OCI-LY7 (cell line): Measurements from ENCODE around the gene SRGAP3.

Source experiments
- CTCF ChIP-seq: fragments of 200-600 bp; sonication (generic); conservative IDR thresholded peaks from 2 replicates; pipeline ENCODE4 v1.5.1; 2014; ENCODE audit warnings: mild to moderate bottlenecking, antibody characterized with exemption, low read length, moderate library complexity, mixed read lengths
- EZH2phosphoT487 ChIP-seq: fragments of 200-600 bp; sonication (generic); IDR thresholded peaks from 2 replicates; pipeline ENCODE4 v1.6.1; 2018; ENCODE audit warnings: low read depth, borderline replicate concordance, mild to moderate bottlenecking, mixed run types, antibody characterized with exemption, low read length, moderate library complexity, mixed read lengths

GRCh38 chr3:9222049-9222448, 27.4 kb downstream of the SRGAP3 start:
- TF ChIP-seq CTCF (no peak), EZH2phosphoT487 (no peak)
